Stomach (tissue), 9 donors: ENCODE results near the gene P3H3. TPM values are rescaled to one million over a fixed set of nuclear protein-coding genes. Genes with fewer than 3 reads are reported as not detected.

Source experiments
- DNase-seq, 2 donors: peaks; one replicate each; pipeline versions ENCODE4 v3.0.0 to v3.0.0-alpha.2; 2013 to 2019
- H3K27ac ChIP-seq, 5 donors: fragments of 200-600 bp in 4 of 5; sonication (generic) in 4 of 5; one replicate each; pipeline ENCODE4 v1.5.1; 2013 to 2019; ENCODE audit warnings: mild to moderate bottlenecking in 1 of 5, moderate library complexity in 1 of 5
- H3K27me3 ChIP-seq, 3 donors: fragments of 200-600 bp; sonication (generic); one replicate each; pipeline ENCODE4 v1.5.1; 2017 to 2019; ENCODE audit warnings: mixed run types in 1 of 3
- H3K36me3 ChIP-seq, 4 donors: fragments of 200-600 bp; sonication (generic); 1 replicate in 3 of 4; 2 replicates in 1 of 4; pipeline ENCODE4 v1.5.1; 2016 to 2019
- H3K4me1 ChIP-seq, 4 donors: fragments of 200-600 bp; sonication (generic); one replicate each; pipeline ENCODE4 v1.5.1; 2016 to 2019
- H3K4me3 ChIP-seq, 4 donors: fragments of 200-600 bp; sonication (generic) in 3 of 4; one replicate each; pipeline ENCODE4 v1.5.1; 2016 to 2019; ENCODE audit warnings: mild to moderate bottlenecking in 1 of 4
- H3K9me3 ChIP-seq, 4 donors: fragments of 200-600 bp; sonication (generic); one replicate each; pipeline ENCODE4 v1.5.1; 2016 to 2019
- EP300 ChIP-seq: sonication (generic); formaldehyde crosslinking; IDR thresholded peaks from one replicate; pipeline ENCODE4 v1.6.1; 2017; ENCODE audit warnings: antibody characterized with exemption
- POLR2A ChIP-seq, 4 donors: fragments of 450-650 bp; IDR thresholded peaks; one replicate each; pipeline ENCODE4 v1.6.1; 2016; ENCODE audit warnings: antibody characterized with exemption in 4 of 4, control low read depth in 2 of 4, mild to moderate bottlenecking in 1 of 4, moderate library complexity in 1 of 4
- POLR2AphosphoS5 ChIP-seq, 3 donors: sonication (generic); formaldehyde crosslinking; IDR thresholded peaks; one replicate each; pipeline ENCODE4 v1.6.1; 2016; ENCODE audit warnings: antibody characterized with exemption in 3 of 3
- WGBS, 5 donors: extraction: QIAGEN DNeasy Blood & Tissue Kit in 3 of 5; methylation state at CpG; one replicate each; pipeline versions ENCODE4 v1.1.5 to v1.1.7; 2013 to 2018; 5-methylcytosine and 5-hydroxymethylcytosine counted together
- intact Hi-C: fragments of 100-400 bp; cut with DNase I; formaldehyde crosslinking; loops from one replicate; pipeline ENCODE4 v1.15.1; 2023; ENCODE audit warnings: low total_unique reads
- polyA plus RNA-seq, 3 donors: library from polyadenylated mRNA; stranded (reverse); fragments of 200-250 nt; gene quantifications; one replicate each; pipeline ENCODE4 v1.2.3, GENCODE V29; 2013
- total RNA-seq, 5 donors: library from RNA; depleted of rRNA; stranded (reverse); fragments of >200 nt; gene quantifications; one replicate each; pipeline versions ENCODE4 v1.1.0 to v1.2.3, GENCODE V29; 2014 to 2016
- TF ChIP-seq, protein P1 (sequence below), 7 experiments: fragments of 450-650 bp in 4 of 7; fragments of 200-600 bp in 3 of 7; sonication (generic) in 3 of 7; IDR thresholded peaks; one replicate each; pipeline ENCODE4 v1.5.1; 2016 to 2019; ENCODE audit warnings: antibody characterized with exemption in 7 of 7, control low read depth in 2 of 7, mild to moderate bottlenecking in 1 of 7
- donor health status: healthy with polysubstance abuse.
- donor health status: Bipolar disorder and iron deficiency.
- donor health status: healthy.

Gene P3H3
- total and polyA plus RNA-seq, 8 donors, result 7.0 to 41.1 (median 15.6) TPM

DNA sequence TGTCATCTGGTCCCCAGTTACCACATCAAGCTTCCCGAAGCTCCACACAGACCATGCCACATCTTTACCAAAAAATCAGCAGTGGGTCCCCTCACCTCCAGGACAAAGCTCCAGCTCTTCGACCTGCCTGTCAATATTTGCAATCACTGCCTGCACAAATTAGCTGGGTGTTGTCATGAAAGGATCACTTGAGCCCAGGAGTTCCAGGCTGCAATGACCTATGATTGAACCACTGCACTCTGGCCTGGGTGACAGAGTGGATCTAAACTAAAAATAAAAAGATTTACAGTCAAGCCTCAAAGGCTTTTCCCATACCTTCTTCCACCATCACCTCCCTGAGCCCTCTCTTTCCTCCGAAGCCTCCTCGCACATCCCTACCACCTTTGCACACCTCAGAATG lies 31.6 kb upstream of the P3H3 start:
- no peaks in the 10 kb centered on the region for H3K27me3 ChIP-seq
- no peak overlapping the region for H3K4me3 ChIP-seq
- H3K36me3 ChIP-seq, result no peaks in the 10 kb centered on the region
- intact Hi-C loops, result no loop called here
- H3K27ac ChIP-seq, result no peak overlapping the region
- TF ChIP-seq EP300, result no peak
- TF ChIP-seq, protein P1, sequence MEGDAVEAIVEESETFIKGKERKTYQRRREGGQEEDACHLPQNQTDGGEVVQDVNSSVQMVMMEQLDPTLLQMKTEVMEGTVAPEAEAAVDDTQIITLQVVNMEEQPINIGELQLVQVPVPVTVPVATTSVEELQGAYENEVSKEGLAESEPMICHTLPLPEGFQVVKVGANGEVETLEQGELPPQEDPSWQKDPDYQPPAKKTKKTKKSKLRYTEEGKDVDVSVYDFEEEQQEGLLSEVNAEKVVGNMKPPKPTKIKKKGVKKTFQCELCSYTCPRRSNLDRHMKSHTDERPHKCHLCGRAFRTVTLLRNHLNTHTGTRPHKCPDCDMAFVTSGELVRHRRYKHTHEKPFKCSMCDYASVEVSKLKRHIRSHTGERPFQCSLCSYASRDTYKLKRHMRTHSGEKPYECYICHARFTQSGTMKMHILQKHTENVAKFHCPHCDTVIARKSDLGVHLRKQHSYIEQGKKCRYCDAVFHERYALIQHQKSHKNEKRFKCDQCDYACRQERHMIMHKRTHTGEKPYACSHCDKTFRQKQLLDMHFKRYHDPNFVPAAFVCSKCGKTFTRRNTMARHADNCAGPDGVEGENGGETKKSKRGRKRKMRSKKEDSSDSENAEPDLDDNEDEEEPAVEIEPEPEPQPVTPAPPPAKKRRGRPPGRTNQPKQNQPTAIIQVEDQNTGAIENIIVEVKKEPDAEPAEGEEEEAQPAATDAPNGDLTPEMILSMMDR (IDR thresholded peaks at IDR 0.05), result no peak
- TF ChIP-seq POLR2AphosphoS5 (IDR thresholded peaks at IDR 0.05), result no peak
- TF ChIP-seq POLR2A (IDR thresholded peaks at IDR 0.05), result no peak
- H3K4me1 ChIP-seq, result peaks cover 0 to 10% (median 3%) of the 10 kb centered on the region in 4 donors
- DNase-seq, result no peak
- 74 to 86% (median 82%) methylated on average over 4 of the region's 4 CpGs for WGBS, 5 donors
- H3K9me3 ChIP-seq, result no peaks in the 10 kb centered on the region

DNA sequence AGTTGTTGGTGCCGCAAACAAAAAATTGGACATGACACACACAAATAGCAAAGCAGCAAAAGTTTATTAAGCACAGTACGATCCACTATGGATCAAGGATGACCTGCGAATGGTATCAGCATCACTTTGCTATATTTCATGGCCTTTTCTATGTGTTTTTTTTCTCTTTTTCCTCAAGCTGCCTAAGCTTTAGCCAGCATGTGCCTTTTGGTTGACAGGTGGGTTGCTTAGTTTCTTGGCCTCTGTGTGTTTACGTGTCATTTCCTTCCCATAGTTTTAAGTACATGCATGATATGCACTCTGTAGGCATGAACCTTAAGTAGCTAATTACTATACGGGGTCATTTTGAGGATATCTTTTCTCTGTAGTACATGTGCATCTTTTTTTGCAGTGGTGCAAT lies 29.1 kb upstream of the P3H3 start:
- Histone ChIP-seq H3K4me3 (no peak overlapping the region), H3K36me3 (no peaks in the 10 kb centered on the region), H3K9me3 (no peaks in the 10 kb centered on the region), H3K4me1 (no peaks in the 10 kb centered on the region), H3K27me3 (no peaks in the 10 kb centered on the region), H3K27ac (no peak overlapping the region)
- no peak for DNase-seq
- WGBS, 5 donors, result 82 to 89% (median 88%) methylated on average over 5 of the region's 5 CpGs
- TF ChIP-seq, protein P1 (IDR thresholded peaks at IDR 0.05), result no peak
- TF ChIP-seq EP300, result no peak
- TF ChIP-seq POLR2A (IDR thresholded peaks at IDR 0.05), result no peak
- no peak for TF ChIP-seq POLR2AphosphoS5 (IDR thresholded peaks at IDR 0.05)
- intact Hi-C loops, result no loop called here

DNA sequence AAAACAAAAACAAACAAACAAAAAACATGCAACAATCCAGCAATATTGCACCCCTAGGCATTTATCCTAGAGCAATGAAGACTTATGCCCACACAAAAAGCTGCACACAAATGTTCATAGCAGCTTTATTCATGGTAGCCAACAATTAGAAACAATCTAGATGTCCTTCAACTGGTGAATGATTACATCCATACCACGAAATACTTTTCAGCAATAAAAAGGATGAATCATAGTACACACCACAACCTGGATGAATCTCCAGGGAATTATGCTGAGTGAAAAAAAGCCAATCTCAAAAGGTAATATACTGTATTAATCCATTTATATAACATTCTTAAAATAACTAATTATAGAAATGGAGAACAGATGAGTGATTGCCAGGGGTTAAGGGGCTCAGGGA lies 21.0 kb upstream of the P3H3 start:
- Histone ChIP-seq H3K4me3 (no peak overlapping the region), H3K36me3 (no peaks in the 10 kb centered on the region), H3K4me1 (no peaks in the 10 kb centered on the region), H3K27ac (no peak overlapping the region), H3K27me3 (no peaks in the 10 kb centered on the region), H3K9me3 (no peaks in the 10 kb centered on the region)
- intact Hi-C loops, result no loop called here
- TF ChIP-seq EP300 (no peak), POLR2AphosphoS5 (IDR thresholded peaks at IDR 0.05) (no peak), POLR2A (IDR thresholded peaks at IDR 0.05) (no peak)
- TF ChIP-seq, protein P1 (IDR thresholded peaks at IDR 0.05), result no peak
- WGBS, 5 donors, result 57 to 75% (median 68%) methylated on average over 1 of the region's 1 CpG
- no peak for DNase-seq

DNA sequence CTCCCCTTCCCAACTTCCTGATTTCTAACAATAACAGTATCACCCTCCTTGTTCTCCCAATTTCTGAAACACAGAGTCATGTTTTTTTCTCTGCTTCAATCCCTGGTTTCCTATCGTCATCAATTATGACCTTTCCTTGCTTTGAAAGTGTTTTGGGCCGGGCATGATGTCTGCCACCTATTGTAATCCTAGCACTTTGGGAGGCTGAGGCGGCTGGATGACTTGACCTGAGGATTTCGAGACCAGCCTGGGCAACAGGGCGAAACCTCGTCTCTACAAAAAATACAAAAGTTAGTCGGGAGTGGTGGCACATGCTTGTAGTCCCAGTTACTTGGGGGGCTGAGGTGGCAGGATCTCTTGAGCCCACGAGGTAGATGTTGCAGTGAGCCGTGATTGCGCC lies 19.2 kb upstream of the P3H3 start:
- no peak for DNase-seq
- WGBS, 5 donors, result 78 to 87% (median 81%) methylated on average over 10 of the region's 10 CpGs
- H3K27me3 ChIP-seq, result no peaks in the 10 kb centered on the region
- H3K36me3 ChIP-seq, result no peaks in the 10 kb centered on the region
- TF ChIP-seq, protein P1 (IDR thresholded peaks at IDR 0.05), result no peak
- TF ChIP-seq EP300, result no peak
- TF ChIP-seq POLR2A (IDR thresholded peaks at IDR 0.05), result no peak
- no peak for TF ChIP-seq POLR2AphosphoS5 (IDR thresholded peaks at IDR 0.05)
- no peaks in the 10 kb centered on the region for H3K9me3 ChIP-seq
- no peak overlapping the region for H3K4me3 ChIP-seq
- intact Hi-C loops, result no loop called here
- H3K27ac ChIP-seq, result no peak overlapping the region
- no peaks in the 10 kb centered on the region for H3K4me1 ChIP-seq
